Measurements from ENCODE around the gene CHRDL1.
A peak's percentile ranks its signal among the peaks of the same experiment; 100 is the strongest.

The CHRDL1 gene

GRCh38 chrX:110741213-110741796 is 54.3 kb downstream of the CHRDL1 start:
- no peak for DNase-seq

GRCh38 chrX:110734894-110735541 is 60.6 kb downstream of the CHRDL1 start:
- DNase-seq: no peak

GRCh38 chrX:110734271-110734670 is 61.3 kb downstream of the CHRDL1 start:
- no peak for DNase-seq

GRCh38 chrX:110733166-110733565 is 62.5 kb downstream of the CHRDL1 start:
- no peak for DNase-seq

- DNase-seq: no peak
Measured at GRCh38 chrX:110732266-110732665, 63.4 kb downstream of the CHRDL1 start.

GRCh38 chrX:110723844-110724243 is 71.8 kb downstream of the CHRDL1 start:
- no peak for DNase-seq

- DNase-seq: no peak
Measured at GRCh38 chrX:110722135-110722534, 73.5 kb downstream of the CHRDL1 start.

- no peak for DNase-seq
Measured at GRCh38 chrX:110713666-110714065, 82.0 kb downstream of the CHRDL1 start.

- no peak for DNase-seq
Measured at GRCh38 chrX:110706446-110706845, 89.2 kb downstream of the CHRDL1 start.

- DNase-seq: no peak
Measured at GRCh38 chrX:110703641-110704040, 92.0 kb downstream of the CHRDL1 start.

- DNase-seq: no peak
Measured at GRCh38 chrX:110699109-110699508, 96.5 kb downstream of the CHRDL1 start.

GRCh38 chrX:110698696-110699095 is 96.9 kb downstream of the CHRDL1 start:
- no peak for DNase-seq

- no peak for DNase-seq
Measured at GRCh38 chrX:110692866-110693265, 102.8 kb downstream of the CHRDL1 start.

- DNase-seq: no peak
Measured at GRCh38 chrX:110691446-110691845, 104.2 kb downstream of the CHRDL1 start.

- no peak for DNase-seq
Measured at GRCh38 chrX:110684653-110685052, 111.0 kb downstream of the CHRDL1 start.

GRCh38 chrX:110683925-110684324 is 111.7 kb downstream of the CHRDL1 start:
- no peak for DNase-seq

- no peak for DNase-seq
Measured at GRCh38 chrX:110678591-110678990, 117.0 kb downstream of the CHRDL1 start.

- no peak for DNase-seq
Measured at GRCh38 chrX:110675886-110676285, 119.7 kb downstream of the CHRDL1 start.

GRCh38 chrX:110671068-110671803 is 124.4 kb downstream of the CHRDL1 start:
- DNase-seq: no peak

- no peak for DNase-seq
Measured at GRCh38 chrX:110669572-110669971, 126.0 kb downstream of the CHRDL1 start.

GRCh38 chrX:110667706-110668105 is 127.9 kb downstream of the CHRDL1 start:
- no peak for DNase-seq

GRCh38 chrX:110665223-110666002 is 130.2 kb downstream of the CHRDL1 start:
- DNase-seq: peak; percentile 2

GRCh38 chrX:110657073-110657472 is 138.5 kb downstream of the CHRDL1 start:
- DNase-seq: no peak
